OCI-LY1 (cell line): ENCODE data around the gene SLIT3.

ENCODE experiments used
- H2AFZ ChIP-seq: fragments of 200-600 bp; sonication (generic), shearing (Covaris generic); 2 replicates; pipeline ENCODE4 v1.6.0; 2014; ENCODE audit warnings: antibody characterized with exemption, mild to moderate bottlenecking, low read length
- H3F3A ChIP-seq: fragments of 200-600 bp; sonication (generic), shearing (Covaris generic); 2 replicates; pipeline ENCODE4 v1.6.0; 2014; ENCODE audit warnings: mild to moderate bottlenecking, antibody characterized with exemption, low read length, moderate library complexity; ENCODE audit not compliant: insufficient read depth
- H3K27ac ChIP-seq: fragments of 200-600 bp; sonication (generic); 2 replicates; pipeline ENCODE4 v1.5.1; 2014; ENCODE audit warnings: low read length, mixed run types, mild to moderate bottlenecking, low read depth; ENCODE audit not compliant: poor library complexity, severe bottlenecking
- H3K27me3 ChIP-seq: fragments of 200-600 bp; sonication (generic); 2 replicates; pipeline ENCODE4 v1.6.0; 2014; ENCODE audit warnings: antibody characterized with exemption, mild to moderate bottlenecking, low read length, moderate library complexity; ENCODE audit not compliant: insufficient read depth
- H3K36me3 ChIP-seq: fragments of 200-600 bp; sonication (generic); 2 replicates; pipeline ENCODE4 v1.6.1; 2014; ENCODE audit warnings: mild to moderate bottlenecking, antibody characterized with exemption, low read length, moderate library complexity, mixed read lengths; ENCODE audit not compliant: insufficient read depth
- H3K4me1 ChIP-seq: fragments of 200-600 bp; sonication (generic); 2 replicates; pipeline ENCODE4 v1.5.1; 2014; ENCODE audit warnings: mild to moderate bottlenecking, low read length, moderate library complexity; ENCODE audit not compliant: insufficient read depth, severe bottlenecking
- H3K4me2 ChIP-seq: fragments of 200-600 bp; sonication (generic), shearing (Covaris generic); 2 replicates; pipeline ENCODE4 v1.6.1; 2014; ENCODE audit warnings: low read length
- H3K4me3 ChIP-seq: fragments of 200-600 bp; sonication (generic); 2 replicates; pipeline ENCODE4 v1.5.1; 2014; ENCODE audit warnings: low read length, low read depth, mild to moderate bottlenecking, mixed read lengths; ENCODE audit not compliant: poor library complexity, severe bottlenecking
- H3K79me2 ChIP-seq: fragments of 200-600 bp; shearing (Covaris generic); 2 replicates; pipeline ENCODE4 v1.6.1; 2016; ENCODE audit warnings: mixed run types, low read length, mixed read lengths; ENCODE audit not compliant: insufficient read depth
- H3K9ac ChIP-seq: fragments of 200-600 bp; sonication (generic), shearing (Covaris generic); 2 replicates; pipeline ENCODE4 v1.6.1; 2014; ENCODE audit warnings: mild to moderate bottlenecking, low read length, mixed read lengths
- H3K9me2 ChIP-seq: fragments of 200-600 bp; sonication (generic), shearing (Covaris generic); 2 replicates; pipeline ENCODE4 v1.6.1; 2014; ENCODE audit warnings: low read depth, mild to moderate bottlenecking, low read length, mixed read lengths
- H3K9me3 ChIP-seq: fragments of 200-600 bp; shearing (Covaris generic); 2 replicates; pipeline ENCODE4 v1.6.1; 2014; ENCODE audit warnings: low read length, mixed read lengths
- H4K20me1 ChIP-seq: fragments of 200-600 bp; sonication (generic), shearing (Covaris generic); 2 replicates; pipeline ENCODE4 v1.6.0; 2016; ENCODE audit warnings: mild to moderate bottlenecking, low read length; ENCODE audit not compliant: insufficient read depth
- CTCF ChIP-seq: fragments of 200-600 bp; sonication (generic), shearing (Covaris generic); IDR thresholded peaks from 2 replicates; pipeline ENCODE4 v1.5.1; 2017; ENCODE audit warnings: mild to moderate bottlenecking, antibody characterized with exemption, low read length, moderate library complexity, mixed read lengths
- EZH2 ChIP-seq: fragments of 200-600 bp; sonication (generic), shearing (Covaris generic); IDR thresholded peaks from 2 replicates; pipeline ENCODE4 v1.8.0; 2017; ENCODE audit warnings: borderline replicate concordance, mixed run types, mild to moderate bottlenecking, antibody characterized with exemption, low read length, moderate library complexity, mixed read lengths

SLIT3 gene

GRCh38 chr5:169100735-169101075 lies 200.2 kb downstream of the SLIT3 start:
- H3K4me3 ChIP-seq, result no peak overlapping the region
- H3K4me2 ChIP-seq, result no peak overlapping the region
- TF ChIP-seq EZH2, result no peak
- no peak for TF ChIP-seq CTCF
- H3K9ac ChIP-seq, result no peak overlapping the region
- no peak overlapping the region for H3K27ac ChIP-seq
- no peak overlapping the region for H2AFZ ChIP-seq
- H3K9me2 ChIP-seq, result no peaks in the 10 kb centered on the region
- H3K4me1 ChIP-seq, result no peaks in the 10 kb centered on the region
- H3K27me3 ChIP-seq, result 0 out of 2 replicates have a peak, but pooled peaks cover 6% of the 10 kb centered on the region
- no peaks in the 10 kb centered on the region for H3F3A ChIP-seq
- no peaks in the 10 kb centered on the region for H3K79me2 ChIP-seq
- no peaks in the 10 kb centered on the region for H3K36me3 ChIP-seq
- H3K9me3 ChIP-seq, result no peaks in the 10 kb centered on the region
- H4K20me1 ChIP-seq, result no peaks in the 10 kb centered on the region

GRCh38 chr5:169099801-169100734 lies 200.9 kb downstream of the SLIT3 start:
- Histone ChIP-seq H3K9ac (no peak overlapping the region), H3K4me2 (no peak overlapping the region), H3K79me2 (no peaks in the 10 kb centered on the region), H3K9me3 (no peaks in the 10 kb centered on the region), H3K4me1 (no peaks in the 10 kb centered on the region), H4K20me1 (no peaks in the 10 kb centered on the region), H3K36me3 (no peaks in the 10 kb centered on the region), H3K4me3 (no peak overlapping the region), H3K27me3 (0 out of 2 replicates have a peak, but pooled peaks cover 6% of the 10 kb centered on the region), H3F3A (no peaks in the 10 kb centered on the region), H3K9me2 (no peaks in the 10 kb centered on the region), H2AFZ (no peak overlapping the region), H3K27ac (no peak overlapping the region)
- no peak for TF ChIP-seq CTCF
- TF ChIP-seq EZH2, result no peak

GRCh38 chr5:169098331-169099121 lies 202.4 kb downstream of the SLIT3 start:
- H3K79me2 ChIP-seq, result no peaks in the 10 kb centered on the region
- no peaks in the 10 kb centered on the region for H3K9me3 ChIP-seq
- no peaks in the 10 kb centered on the region for H3K36me3 ChIP-seq
- H3K9ac ChIP-seq, result no peak overlapping the region
- H4K20me1 ChIP-seq, result no peaks in the 10 kb centered on the region
- no peak overlapping the region for H3K27ac ChIP-seq
- no peaks in the 10 kb centered on the region for H3K9me2 ChIP-seq
- no peak overlapping the region for H3K4me2 ChIP-seq
- no peak overlapping the region for H3K4me3 ChIP-seq
- no peaks in the 10 kb centered on the region for H3F3A ChIP-seq
- TF ChIP-seq CTCF, result no peak
- no peak for TF ChIP-seq EZH2
- H3K27me3 ChIP-seq, result 0 out of 2 replicates have a peak, but pooled peaks cover 6% of the 10 kb centered on the region
- H3K4me1 ChIP-seq, result no peaks in the 10 kb centered on the region
- H2AFZ ChIP-seq, result no peak overlapping the region
